ENCODE results near the gene ZNF831. TPM values are rescaled to one million over a fixed set of nuclear protein-coding genes. Genes with fewer than 3 reads are reported as not detected.

ZNF831 gene
- total RNA-seq (2014; rRNA removed; shearing (Covaris generic)) = 0.37 and 0.40 TPM in 2 replicates
- polyA plus RNA-seq (2014; cell fraction: nucleus; rRNA removed) = 0.39 and 0.81 TPM in 2 replicates

DNA sequence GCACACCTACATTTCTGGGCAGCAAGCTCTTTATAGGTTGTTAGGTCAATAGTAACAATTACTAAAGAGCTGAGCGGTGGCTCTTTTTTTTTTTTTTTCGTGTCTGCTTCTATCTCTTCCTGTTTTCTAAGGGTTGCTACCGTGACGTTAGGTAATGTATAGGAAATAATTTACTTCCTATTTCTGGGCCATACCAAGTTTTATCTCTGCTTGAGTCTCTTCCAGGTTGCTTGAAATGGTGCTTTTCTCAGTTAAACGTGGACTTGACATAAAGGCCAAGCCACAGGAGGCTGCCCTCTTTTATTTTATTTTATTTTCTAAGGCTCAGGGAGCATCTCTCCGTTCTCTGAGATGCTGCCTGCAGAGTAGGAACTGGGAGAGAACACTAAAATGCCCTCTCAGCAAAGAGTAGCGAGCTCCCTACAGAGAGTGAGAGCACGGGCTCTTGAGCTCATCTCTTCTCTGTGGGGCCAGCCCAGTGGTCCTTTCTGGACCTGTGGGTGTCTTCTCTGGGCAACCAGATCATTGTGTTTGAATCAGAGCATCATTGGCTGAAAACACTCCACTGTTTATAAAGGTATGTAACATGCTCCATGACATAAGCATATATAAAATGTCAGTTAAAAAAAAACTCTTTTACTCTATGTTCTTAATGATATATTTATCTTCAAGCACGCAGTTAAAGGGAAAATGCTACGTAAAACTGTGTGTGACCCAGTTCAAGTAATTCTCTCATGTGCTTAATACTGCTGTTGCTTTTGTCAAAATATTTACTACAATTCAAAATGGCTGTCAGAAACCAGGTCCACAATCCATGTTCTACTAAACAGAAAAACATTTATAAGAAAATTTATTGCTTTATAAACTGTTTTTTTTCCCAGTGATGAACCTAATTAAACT, at the start of gene ZNF831:
TSS of gene ZNF831 (plus strand) at position 191 of the 900 bp plus-strand sequence. CDS start 27,199 bp downstream, outside the sequence.
- no peak for DNase-seq (ENCODE audit: extremely low read depth, low read depth)

DNA sequence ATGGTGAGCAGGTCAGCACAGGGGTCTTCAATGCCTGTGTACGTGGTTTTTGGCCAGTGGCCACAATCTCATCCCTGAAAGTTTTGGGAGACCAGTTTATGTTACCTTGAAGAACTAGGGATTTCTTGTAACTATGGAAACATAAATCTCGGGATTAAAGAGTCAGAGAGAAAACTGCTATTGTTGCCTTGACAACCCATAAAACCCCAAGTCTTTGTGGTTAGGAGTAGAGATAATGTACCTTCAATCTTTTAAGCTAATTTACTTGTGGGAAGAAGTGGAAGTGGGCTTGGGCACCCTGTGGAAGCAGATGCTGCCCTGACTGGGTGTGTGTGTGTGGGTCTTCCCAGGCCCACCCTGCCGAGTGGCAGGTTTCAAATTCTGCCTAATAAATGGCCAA, 46.1 kb upstream of the ZNF831 start:
- DNase-seq (ENCODE audit: extremely low read depth, low read depth) = no peak

DNA sequence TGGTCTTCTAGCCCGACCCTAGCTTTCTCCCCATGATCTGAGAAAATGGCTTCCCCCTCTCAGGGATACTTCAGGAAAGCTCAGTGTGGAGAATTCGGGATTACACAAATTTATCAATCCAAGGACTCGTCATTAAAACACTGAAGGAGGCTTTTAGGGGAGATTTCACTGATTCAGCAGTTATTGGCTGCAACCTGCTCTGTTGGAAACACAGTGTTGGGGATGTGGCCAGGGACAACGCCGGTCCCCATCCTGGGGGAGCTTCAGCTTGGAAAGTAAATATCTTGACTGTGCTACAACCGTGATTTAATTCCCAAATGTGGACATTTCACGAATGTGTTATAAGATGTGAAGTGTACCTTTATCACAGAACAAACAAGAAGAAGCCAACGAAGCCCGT, 44.8 kb upstream of the ZNF831 start:
- no peak for DNase-seq (ENCODE audit: extremely low read depth, low read depth)

DNA sequence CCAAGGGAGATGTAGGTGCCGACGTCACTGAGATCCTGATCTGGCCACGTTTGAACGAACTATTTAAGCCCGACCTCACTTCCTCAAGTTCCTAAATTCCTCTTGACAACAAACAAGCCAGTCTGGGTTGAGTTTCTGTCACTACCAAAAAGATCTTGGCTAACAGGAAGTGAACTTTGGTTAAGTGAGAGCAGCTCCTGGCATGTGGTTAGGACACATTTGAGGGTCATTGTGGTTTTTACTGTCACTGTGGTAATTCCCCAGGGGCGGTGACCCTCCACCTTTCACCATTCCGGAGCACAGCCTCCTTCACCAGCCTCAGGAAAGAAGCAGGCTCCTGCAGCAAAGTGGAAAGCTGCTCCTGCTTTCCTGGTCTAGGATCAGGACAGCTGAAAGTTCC, 43.1 kb upstream of the ZNF831 start:
- DNase-seq (ENCODE audit: extremely low read depth, low read depth) = no peak

DNA sequence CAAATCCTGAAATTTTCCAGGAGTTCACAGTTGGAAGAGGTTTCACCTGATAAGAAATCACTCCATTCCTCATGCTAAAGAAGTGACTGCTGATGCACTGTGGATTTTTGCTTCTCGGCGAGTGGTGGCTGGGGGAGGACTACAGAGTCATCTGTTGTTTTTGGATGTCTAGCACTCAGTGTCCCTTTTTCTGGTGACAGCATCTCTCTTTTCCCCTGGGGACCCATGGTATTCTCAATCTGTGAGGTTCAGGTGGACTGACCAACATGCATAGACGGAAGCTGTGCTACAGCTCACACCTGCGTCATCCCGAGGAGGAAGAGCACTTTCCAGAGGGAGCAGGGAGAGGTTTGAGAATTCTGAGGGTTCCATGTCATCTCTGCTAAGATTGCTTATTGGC, 42.7 kb upstream of the ZNF831 start:
- DNase-seq (ENCODE audit: extremely low read depth, low read depth) = no peak

DNA sequence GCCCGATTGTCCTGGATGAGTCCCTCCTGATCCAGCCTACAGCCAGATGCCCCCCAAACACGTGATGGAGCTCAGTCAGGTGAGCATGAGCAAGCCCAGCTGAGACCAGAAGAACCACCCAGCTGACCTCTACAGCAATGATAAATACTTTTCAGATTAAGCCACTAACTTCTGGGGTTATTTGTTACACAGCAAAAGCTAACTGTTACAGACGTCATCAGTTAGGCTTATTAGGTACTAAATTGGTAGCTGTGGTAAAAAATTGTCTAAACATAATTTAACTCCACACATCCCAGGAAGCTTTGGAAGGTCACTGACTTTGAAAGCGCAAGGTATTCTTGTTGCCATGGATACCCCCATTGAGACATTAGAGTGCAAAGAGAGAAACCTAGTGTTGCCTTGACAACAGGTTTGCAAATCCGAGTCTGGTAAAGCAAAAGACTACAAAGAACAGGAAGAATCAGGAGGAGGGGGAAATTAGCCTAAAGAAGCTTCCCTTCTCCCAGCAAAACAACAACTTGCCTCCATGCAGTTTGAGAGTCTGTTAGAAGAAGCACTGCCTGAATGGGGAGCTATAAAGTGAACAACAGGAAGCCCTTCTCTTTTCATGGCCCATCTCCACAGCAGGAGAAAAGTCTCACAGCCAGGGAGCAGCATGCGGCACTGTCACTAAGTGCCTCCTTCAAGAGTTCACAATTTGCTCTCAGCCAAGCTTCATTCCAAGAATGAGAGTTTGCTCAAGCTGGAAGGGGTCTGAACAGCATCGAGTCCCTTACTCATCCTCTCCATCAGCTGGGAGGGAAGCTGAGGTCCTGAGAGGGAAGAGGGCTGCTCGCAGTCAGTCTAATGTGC, 41.7 kb upstream of the ZNF831 start:
- no peak for DNase-seq (ENCODE audit: extremely low read depth, low read depth)

DNA sequence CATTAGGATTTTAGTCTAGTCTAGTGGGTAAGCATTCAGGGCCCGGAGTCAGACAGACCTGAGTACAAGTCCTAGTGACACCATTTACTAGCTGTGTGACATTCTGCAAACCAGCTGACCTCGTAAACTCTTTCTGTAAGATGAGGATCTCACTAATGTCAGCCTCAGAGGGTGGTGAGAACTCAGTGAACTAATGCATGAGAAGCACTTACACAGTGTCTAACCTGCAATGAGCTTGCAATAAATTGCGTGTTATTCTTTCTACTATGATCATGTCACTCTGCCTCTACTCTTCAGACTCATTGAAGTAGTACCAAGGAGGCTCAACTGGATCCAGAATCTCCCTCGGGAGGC, 41.1 kb upstream of the ZNF831 start:
- no peak for DNase-seq (ENCODE audit: extremely low read depth, low read depth)

DNA sequence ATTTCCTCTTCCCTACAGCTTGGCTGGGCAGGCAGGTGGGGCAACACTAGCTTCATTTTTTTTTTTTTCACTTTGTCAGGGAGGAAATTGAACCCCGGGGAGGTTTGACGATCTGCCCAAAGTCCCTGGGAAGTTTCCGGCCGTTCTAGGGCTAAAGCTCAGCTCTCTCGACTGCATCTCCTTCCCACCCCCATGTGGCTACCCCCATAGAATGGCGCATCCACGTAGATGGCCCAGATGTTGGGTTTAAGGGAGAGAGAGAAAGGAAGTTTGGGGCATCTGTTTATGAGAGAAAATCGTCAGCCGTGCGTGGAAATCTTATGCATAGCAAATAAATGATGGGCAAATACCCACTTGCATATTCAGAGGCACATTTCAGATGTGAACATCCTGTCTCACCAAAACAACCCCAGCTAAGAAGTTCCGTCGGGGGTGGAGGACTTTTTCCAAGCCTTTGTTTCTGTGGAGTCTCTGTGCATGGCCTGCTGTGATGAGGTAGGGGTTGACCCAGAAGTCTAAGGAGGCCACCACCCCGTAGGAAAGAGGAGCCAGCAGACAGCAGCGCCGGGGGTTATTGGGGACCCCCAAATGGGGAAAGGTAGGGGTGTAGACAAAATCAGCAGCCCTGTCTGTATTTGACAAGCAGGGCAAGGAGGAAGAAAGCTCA, 40.5 kb upstream of the ZNF831 start:
- no peak for DNase-seq (ENCODE audit: extremely low read depth, low read depth)

DNA sequence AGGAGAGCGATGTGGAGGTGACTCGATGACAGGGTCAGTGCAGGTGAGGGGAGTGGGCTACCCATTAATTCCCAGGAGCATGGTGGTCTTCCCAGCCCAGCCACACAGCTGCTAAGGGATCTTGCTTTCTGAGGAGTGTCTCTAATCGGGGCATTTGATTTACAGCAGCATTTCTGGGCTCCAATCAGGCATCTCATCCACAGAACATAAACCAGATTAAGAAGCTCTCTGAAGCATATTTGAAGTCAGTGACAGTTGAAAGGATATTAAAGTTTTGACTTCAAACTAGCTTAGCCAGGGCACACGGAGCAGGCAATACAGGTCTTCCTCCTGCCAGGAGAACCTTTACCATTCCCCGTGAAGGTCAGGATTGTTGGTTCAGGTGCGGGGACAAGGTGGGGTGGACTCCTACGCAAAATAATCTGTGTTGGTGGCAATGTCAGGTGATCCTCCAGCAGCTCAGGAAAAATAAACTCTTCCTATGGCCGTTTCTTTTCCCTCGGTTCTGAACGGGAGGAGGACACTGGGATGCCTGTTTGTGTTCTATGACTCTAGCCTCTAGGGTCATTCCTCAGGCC, 39.9 kb upstream of the ZNF831 start:
- no peak for DNase-seq (ENCODE audit: extremely low read depth, low read depth)

DNA sequence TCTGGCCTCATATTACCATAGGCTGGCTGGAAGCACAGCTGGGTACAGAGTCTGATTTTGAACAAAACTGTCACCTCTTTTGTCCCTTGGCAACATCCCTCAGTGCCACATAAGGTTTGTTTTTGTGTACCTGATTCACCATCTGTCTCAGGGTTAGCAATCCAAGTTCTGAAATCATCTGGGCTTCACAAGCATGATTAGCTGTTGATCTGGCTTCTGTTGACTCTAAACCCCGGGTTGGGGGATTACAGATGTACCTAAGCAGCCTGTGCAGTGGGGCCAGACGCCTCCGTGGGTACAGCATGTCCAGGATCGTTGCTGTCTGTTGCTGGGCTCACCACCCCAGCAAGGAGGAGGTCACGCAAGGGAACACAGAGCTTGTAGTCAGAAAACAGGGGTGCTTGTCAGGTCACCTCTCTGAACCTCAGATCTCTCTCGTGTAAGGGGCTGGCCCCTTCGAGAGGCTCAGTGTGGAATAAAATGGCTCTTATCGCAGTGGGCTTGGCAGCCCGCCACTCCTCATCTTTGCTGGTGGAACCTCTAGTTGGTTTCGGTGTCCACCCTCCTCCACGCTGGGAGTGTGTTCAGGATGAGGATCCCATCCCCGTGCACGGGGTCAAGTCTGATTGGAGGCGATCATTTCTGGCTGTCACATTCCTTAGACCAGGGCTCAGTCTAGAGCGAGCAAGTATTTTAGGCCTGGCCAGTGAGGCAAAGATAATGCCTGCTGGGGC, 39.2 kb upstream of the ZNF831 start:
- DNase-seq (ENCODE audit: extremely low read depth, low read depth) = no peak

DNA sequence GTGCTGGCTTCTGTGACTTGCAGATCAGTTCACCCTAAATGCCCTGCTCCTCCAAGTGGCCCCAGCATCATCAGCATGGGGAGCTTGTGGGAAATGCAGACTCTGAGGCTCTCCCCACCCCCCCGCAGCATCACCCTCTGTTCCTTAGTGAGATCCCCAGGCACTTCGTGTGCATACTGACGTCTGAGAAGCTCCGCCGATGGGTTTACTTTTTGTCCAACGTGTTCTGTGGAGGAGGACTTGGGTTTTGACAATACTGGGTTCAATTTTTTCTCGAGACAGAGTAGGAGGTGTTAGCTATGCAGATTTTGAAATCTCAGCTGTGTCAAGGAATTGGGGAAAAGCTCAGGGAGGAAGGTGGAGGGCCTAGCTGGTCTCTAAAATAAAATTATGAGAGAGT, 38.3 kb upstream of the ZNF831 start:
- DNase-seq (ENCODE audit: extremely low read depth, low read depth) = no peak

DNA sequence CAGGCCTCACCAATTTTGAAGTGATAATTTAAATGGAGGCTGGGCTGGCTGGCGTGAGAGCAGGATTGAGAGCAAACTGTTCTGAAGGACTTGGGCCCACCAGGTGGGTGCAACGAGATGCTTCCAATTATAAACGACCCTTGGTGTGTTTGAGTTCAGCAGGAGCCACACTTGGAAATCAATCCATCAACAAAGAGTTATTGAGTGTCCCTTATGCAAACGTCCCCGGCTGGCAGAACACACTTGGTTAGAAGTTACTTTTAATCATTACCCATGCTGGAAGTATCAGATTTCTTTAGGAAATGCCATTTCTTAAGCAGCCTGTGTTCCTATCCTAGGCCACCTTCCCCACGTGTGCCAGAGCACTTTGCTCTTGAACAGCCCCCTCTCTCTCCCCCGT, 37.8 kb upstream of the ZNF831 start:
- DNase-seq (ENCODE audit: extremely low read depth, low read depth) = no peak

DNA sequence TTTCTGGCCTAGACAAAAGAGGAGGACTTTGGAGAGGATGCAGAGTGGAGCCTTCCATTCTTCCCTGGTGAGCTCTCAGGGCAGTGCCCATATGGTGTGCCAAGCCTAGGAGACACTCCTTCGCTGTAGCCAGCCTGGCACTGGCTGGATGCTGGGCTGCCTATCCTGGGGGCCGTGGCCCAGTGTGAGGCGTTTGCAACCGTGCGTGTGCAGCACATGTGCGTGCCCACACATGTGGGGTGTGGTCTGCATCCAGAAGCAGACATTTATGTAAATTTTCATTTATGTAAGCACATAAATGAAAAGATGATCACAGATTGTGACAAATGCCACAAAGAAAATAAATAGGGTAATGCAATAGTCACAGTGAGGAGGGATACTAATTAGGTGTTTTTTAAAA, 35.8 kb upstream of the ZNF831 start:
- DNase-seq (ENCODE audit: extremely low read depth, low read depth) = no peak

DNA sequence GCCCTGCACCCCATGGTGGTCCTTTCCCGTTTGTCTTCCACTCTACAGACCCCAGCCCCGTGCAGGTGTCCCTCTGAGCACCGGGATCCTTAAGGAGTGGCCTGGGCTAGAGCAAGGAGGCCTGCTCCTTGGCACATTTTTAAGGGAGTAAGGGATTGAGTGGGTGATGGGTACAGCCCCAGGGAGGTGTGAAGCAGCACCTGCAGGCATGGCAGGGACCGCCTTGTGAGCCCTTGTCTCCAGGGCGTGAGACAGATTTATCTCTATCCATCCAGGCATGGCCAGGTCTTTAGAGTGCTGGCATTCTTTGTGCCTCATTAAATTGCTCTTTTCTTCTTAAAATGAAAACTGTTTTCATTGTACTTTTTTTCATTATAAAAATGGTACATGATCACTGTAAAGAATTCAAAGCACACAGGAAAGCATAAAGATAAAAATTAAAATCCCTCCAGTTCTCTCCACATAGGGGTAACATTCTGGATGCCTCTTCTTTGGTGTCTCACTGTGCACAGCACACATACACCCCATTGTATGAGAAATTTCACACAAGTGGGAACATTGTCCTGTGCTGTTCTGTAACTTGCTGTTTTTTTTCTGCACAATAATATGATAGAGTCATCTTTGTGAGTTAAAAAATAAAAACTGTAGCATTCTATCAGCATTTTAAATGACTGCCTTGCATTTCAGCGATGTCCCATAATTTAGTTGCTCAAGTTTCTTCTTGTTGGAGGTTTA, 31.9 kb upstream of the ZNF831 start:
- no peak for DNase-seq (ENCODE audit: extremely low read depth, low read depth)

DNA sequence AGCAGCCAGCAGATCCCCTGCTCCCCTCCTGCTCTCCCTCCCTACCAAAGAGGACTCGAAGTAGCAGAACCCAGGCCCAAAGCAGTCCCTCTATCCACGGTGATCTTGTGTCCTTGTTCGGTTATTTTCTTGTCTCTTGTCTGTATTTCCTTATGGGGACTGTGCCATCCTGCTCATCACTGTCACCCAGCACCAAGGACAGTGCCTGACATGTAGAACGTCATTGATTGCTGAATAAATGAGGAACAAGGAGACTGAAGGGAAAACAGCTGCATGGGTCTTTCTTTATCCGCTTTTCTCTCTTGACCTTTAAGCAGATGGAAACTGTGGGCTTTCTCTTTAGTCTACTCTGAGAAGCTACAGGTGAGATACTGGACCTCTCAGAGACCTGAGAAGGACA, 29.4 kb upstream of the ZNF831 start:
- DNase-seq (ENCODE audit: extremely low read depth, low read depth) = no peak

DNA sequence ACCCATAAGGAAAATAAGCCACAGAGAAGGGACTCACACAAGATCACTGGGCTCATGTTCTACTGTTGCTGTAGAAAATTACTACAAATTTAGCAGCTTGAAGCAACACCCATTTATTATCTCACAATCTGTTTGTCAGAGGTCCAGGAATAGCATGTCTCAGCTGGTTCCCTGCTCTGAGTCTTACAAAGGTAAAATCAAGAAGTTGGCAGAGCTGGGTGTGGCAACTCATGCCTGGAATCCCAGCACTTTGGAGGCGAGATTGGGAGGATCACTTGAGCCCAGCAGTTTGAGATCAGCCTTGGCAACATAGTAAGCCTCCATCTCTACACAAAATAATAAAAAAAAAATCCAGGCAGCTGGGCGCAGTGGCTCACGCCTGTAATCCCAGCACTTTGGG, 28.5 kb upstream of the ZNF831 start:
- no peak for DNase-seq (ENCODE audit: extremely low read depth, low read depth)

DNA sequence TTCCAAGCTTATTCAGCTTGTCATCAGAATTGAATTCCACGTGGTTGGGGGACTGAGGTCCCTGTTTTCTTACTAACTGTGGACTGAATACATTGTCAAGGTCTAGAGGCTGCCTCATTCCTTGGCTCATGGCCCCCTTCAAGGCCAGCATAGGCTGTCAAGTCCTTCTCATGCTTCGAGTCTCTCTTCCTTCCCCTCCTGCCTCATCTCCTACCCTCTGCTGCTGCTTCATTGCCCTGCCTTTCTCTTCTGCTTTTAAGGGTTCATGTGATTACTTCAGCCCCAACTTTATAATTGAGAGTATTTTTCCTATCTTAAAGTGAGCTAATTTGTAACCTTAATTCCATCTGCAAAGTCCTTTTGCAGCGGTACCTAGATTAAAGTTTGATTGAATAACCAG, 27.6 kb upstream of the ZNF831 start:
- no peak for DNase-seq (ENCODE audit: extremely low read depth, low read depth)

DNA sequence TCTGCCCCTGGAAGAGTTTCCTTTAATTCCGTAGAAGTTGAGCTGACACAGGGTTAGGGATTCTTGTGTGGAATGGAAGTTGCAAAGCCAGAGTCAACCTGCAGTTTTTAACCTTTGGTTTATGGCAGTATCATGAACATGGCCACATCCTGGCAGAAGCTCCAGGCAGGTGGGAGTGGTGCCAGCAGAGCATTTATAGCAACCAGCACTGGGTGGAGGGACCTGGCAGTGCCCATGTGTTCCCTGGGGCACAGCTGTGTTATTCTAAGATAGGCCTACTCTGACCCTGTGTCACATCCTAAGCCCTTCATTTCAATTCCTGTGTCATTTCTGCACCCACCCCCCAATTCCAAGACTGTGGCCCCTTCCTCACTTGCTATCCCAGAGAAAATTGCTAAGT, 26.1 kb upstream of the ZNF831 start:
- no peak for DNase-seq (ENCODE audit: extremely low read depth, low read depth)

DNA sequence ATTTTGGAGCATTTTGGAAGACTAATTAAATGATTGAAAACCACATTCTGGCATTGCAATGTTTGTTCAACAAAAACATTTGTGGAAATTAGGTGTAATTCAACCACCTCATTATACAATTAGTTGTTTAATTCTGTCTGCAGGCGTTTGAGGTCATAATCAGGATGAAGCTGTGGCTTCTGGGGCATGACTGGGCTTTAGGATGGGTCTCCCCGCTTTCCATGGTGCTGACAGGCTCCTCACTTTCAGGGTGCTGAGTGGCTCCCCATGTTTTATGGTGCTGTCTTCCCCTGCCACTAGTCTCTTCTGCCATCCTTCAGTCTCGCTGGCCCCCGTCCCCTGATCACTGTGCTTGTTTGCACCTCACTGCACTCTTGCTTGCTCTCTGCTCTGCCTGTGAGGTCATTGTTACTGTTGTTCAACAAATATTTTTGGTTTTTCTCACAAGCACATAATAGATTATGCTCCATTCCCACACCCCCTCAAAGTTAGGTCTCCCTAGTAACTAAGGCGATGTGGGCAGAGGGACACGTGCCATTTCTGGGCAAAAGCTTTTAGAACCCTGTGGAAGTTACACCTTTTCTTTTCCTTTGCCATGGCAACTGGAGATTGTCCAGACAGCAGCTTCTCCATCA, 25.4 kb upstream of the ZNF831 start:
- DNase-seq (ENCODE audit: extremely low read depth, low read depth) = no peak
